WTC11 (cell line): ENCODE data around the gene RIBC2. TPM values are rescaled to one million over a fixed set of nuclear protein-coding genes. Genes with fewer than 3 reads are reported as not detected.
"Not testable (repeated sequence)": the region's sequence is repeated elsewhere in the genome, so short reads cannot be mapped to it uniquely, and the experiment has no call there.

Source experiments
- ATAC-seq: fragments of 200-7000 bp; cut with Tn5 transposase; 2 replicates; pipeline ENCODE4 v1.10.0; 2021; ENCODE audit warnings: mild to moderate bottlenecking, moderate library complexity
- CTCF ChIA-PET: fragments of 300-600 bp; sonication (Branson Sonifier 250); formaldehyde crosslinking; loops from one replicate; lab custom pipeline; 2021; ENCODE audit warnings: antibody characterized with exemption; lab: Charles Lee
- POLR2A ChIA-PET: fragments of 350-600 bp; sonication (Branson Sonifier 250); formaldehyde crosslinking; loops from one replicate; lab custom pipeline; 2021; ENCODE audit warnings: antibody characterized with exemption; lab: Charles Lee
- DNase-seq: peaks from one replicate; pipeline ENCODE4 v3.0.0; 2021; ENCODE audit warnings: low spot score
- H3K27ac Mint-ChIP-seq: 2 replicates; pipeline ENCODE4 v1.8.0; 2021; ENCODE audit warnings: mixed read lengths
- H3K27me3 Mint-ChIP-seq: 2 replicates; pipeline ENCODE4 v1.8.0; 2021; ENCODE audit warnings: low read depth, mild to moderate bottlenecking, moderate library complexity, mixed read lengths
- H3K36me3 Mint-ChIP-seq: 2 replicates; pipeline ENCODE4 v1.8.0; 2021; ENCODE audit warnings: mixed read lengths
- H3K4me1 Mint-ChIP-seq: 2 replicates; pipeline ENCODE4 v1.8.0; 2022; ENCODE audit warnings: mixed read lengths
- H3K4me3 Mint-ChIP-seq: 2 replicates; pipeline ENCODE4 v1.8.0; 2021; ENCODE audit warnings: mild to moderate bottlenecking, moderate library complexity, mixed read lengths
- H3K9me3 Mint-ChIP-seq: 2 replicates; pipeline ENCODE4 v1.8.0; 2021; ENCODE audit warnings: mixed read lengths
- EMX1 ChIP-seq: fragments of 250-450 bp; sonication (Bioruptor Pico); IDR thresholded peaks from 2 replicates; pipeline ENCODE4 v1.8.0; 2021; ENCODE audit warnings: mild to moderate bottlenecking
- FOXK1 ChIP-seq: sonication (generic); formaldehyde crosslinking; IDR thresholded peaks from 2 replicates; pipeline ENCODE4 v1.8.0; 2022; ENCODE audit warnings: mild to moderate bottlenecking, moderate library complexity, missing genetic modification reagents
- GABPB1 ChIP-seq: sonication (generic); formaldehyde crosslinking; IDR thresholded peaks from 2 replicates; pipeline ENCODE4 v1.8.1; 2023; ENCODE audit warnings: mild to moderate bottlenecking, missing genetic modification reagents
- HMGA2 ChIP-seq: fragments of 250-450 bp; sonication (Bioruptor Pico); IDR thresholded peaks from 2 replicates; pipeline ENCODE4 v1.4.0; 2021; ENCODE audit warnings: mild to moderate bottlenecking, moderate library complexity
- JUN ChIP-seq: sonication (generic); formaldehyde crosslinking; IDR thresholded peaks from 2 replicates; pipeline ENCODE4 v1.8.0; 2023; ENCODE audit warnings: mild to moderate bottlenecking, missing genetic modification reagents
- OVOL2 ChIP-seq: fragments of 250-450 bp; sonication (Bioruptor Pico); IDR thresholded peaks from 2 replicates; pipeline ENCODE4 v1.9.0; 2021; ENCODE audit warnings: mild to moderate bottlenecking, borderline replicate concordance
- SMAD3 ChIP-seq: sonication (generic); formaldehyde crosslinking; IDR thresholded peaks from 2 replicates; pipeline ENCODE4 v1.8.0; 2022; ENCODE audit warnings: missing genetic modification reagents, mild to moderate bottlenecking, borderline replicate concordance
- TEAD1 ChIP-seq: sonication (generic); formaldehyde crosslinking; IDR thresholded peaks from 2 replicates; pipeline ENCODE4 v1.8.0; 2022; ENCODE audit warnings: mild to moderate bottlenecking, missing genetic modification reagents
- ZNF219 ChIP-seq: sonication (generic); formaldehyde crosslinking; IDR thresholded peaks from 2 replicates; pipeline ENCODE4 v1.8.0; 2023; ENCODE audit warnings: missing genetic modification reagents, mild to moderate bottlenecking, borderline replicate concordance
- ZNF232 ChIP-seq: sonication (generic); formaldehyde crosslinking; IDR thresholded peaks from 2 replicates; pipeline ENCODE4 v1.8.0; 2022; ENCODE audit warnings: mild to moderate bottlenecking, missing genetic modification reagents
- ZNF396 ChIP-seq: fragments of 250-450 bp; sonication (Bioruptor Pico); IDR thresholded peaks from 2 replicates; pipeline ENCODE4 v1.8.0; 2021; ENCODE audit warnings: mild to moderate bottlenecking, moderate library complexity, borderline replicate concordance
- total RNA-seq: library from RNA; stranded (reverse); gene quantifications from 3 replicates; pipeline ENCODE4 v1.2.3, GENCODE V29; 2021
- TF ChIP-seq, protein P1 (sequence below): sonication (generic); formaldehyde crosslinking; IDR thresholded peaks from 2 replicates; pipeline ENCODE4 v1.8.0; 2023; ENCODE audit warnings: missing genetic modification reagents
- TF ChIP-seq, protein P2 (sequence below): sonication (generic); formaldehyde crosslinking; IDR thresholded peaks from 2 replicates; pipeline ENCODE4 v1.8.0; 2022; ENCODE audit warnings: mild to moderate bottlenecking, missing genetic modification reagents
- TF ChIP-seq, protein P3 (sequence below): sonication (generic); formaldehyde crosslinking; IDR thresholded peaks from 2 replicates; pipeline ENCODE4 v1.8.1; 2022; ENCODE audit warnings: low read depth, mild to moderate bottlenecking, moderate library complexity, missing genetic modification reagents, borderline replicate concordance
- TF ChIP-seq, protein P4 (sequence below): sonication (generic); formaldehyde crosslinking; IDR thresholded peaks from 2 replicates; pipeline ENCODE4 v1.8.1; 2022; ENCODE audit warnings: mild to moderate bottlenecking, missing genetic modification reagents, moderate library complexity, borderline replicate concordance
- TF ChIP-seq, protein P5 (sequence below): sonication (generic); formaldehyde crosslinking; IDR thresholded peaks from 2 replicates; pipeline ENCODE4 v1.8.1; 2022; ENCODE audit warnings: mild to moderate bottlenecking, moderate library complexity, missing genetic modification reagents
- TF ChIP-seq, protein P6 (sequence below): fragments of 250-450 bp; sonication (Bioruptor Pico); IDR thresholded peaks from 2 replicates; pipeline ENCODE4 v2.1.2; 2022; ENCODE audit warnings: mild to moderate bottlenecking, moderate library complexity

The RIBC2 gene
- total RNA-seq, 1 experiment from 2014 or later = 2.4 TPM

DNA sequence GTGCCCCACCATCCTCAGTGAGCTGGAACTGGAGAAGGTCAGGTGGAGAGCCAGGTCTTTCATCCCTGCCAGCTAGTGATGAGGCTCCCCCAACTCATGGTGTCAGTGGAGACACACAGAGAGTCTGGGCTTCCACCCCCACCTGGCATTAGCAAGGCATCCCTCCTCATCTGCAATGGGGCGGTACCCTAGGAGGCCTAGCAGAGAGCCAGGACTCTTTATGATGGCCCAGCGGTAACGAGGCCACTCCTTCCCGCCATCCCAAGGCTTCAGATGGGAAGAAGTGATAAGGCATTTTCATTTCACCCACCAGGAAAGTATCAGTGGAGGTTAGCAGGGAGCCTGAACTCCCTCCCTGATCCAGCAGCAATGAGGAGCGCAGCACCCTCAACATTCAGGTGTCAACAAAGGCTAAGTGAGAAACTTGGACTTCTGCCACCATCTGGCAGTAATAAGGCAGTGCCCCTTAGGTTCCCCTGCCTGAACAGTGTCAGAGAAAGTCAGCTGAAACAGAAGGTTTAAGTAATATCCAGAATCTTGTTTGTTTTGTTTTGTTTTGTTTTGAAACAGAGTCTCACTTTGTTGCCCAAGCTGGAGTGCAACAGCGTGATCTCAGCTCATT is 48.7 kb downstream of the RIBC2 start:
- ATAC-seq (peak; percentile 91), DNase-seq (peak; percentile 21)
- Mint-ChIP-seq H3K9me3 (peaks cover 19% of the 10 kb centered on the region), H3K27me3 (no peaks in the 10 kb centered on the region), H3K4me3 (no peak overlapping the region), H3K36me3 (peaks cover 17% of the 10 kb centered on the region), H3K4me1 (0 out of 2 replicates have a peak, but pooled peaks cover 2% of the 10 kb centered on the region), H3K27ac (no peak overlapping the region)
- CTCF ChIA-PET = interaction anchor here (0.5 to 1.9 kb wide), 26 partner anchors 8 to 479 kb away, joined by 3 to 14 read pairs (median 4); partner anchors contain the start of genes FAM118A and UPK3A
- TF ChIP-seq JUN = no peak
- 0 out of 2 replicates have a peak, but pooled peaks have one; percentile 43 for TF ChIP-seq FOXK1 (CRISPR knock-in tag)
- TF ChIP-seq, protein P1, sequence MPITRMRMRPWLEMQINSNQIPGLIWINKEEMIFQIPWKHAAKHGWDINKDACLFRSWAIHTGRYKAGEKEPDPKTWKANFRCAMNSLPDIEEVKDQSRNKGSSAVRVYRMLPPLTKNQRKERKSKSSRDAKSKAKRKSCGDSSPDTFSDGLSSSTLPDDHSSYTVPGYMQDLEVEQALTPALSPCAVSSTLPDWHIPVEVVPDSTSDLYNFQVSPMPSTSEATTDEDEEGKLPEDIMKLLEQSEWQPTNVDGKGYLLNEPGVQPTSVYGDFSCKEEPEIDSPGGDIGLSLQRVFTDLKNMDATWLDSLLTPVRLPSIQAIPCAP = no peak
- POLR2A ChIA-PET = interaction anchor here (1.0 kb wide), 1 partner anchor 48 kb away, joined by 3 read pairs; no protein-coding TSS in a partner anchor

DNA sequence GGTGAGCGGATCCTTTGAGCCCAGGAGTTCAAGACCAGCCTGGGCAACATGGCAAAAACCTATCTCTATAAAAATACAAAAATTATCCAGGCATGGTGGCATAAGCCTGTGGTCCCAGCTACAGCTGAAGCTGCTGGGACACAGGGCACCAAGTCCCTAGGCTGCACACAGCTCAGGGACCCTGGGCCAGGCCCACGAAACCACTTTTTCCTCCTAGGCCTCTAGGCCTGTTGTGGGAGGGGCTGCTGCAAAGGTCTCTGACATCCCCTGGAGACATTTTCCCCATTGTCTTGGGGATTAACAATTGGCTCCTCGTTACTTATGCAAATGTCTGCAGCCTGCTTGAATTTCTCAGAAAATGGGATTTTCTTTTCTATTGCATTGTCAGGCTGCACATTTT is 50.2 kb downstream of the RIBC2 start:
- Mint-ChIP-seq H3K36me3 (peaks cover 28% of the 10 kb centered on the region), H3K9me3 (peaks cover 30% of the 10 kb centered on the region)
- DNase-seq, H3K27ac Mint-ChIP-seq, H3K4me3 Mint-ChIP-seq, H3K27me3 Mint-ChIP-seq, H3K4me1 Mint-ChIP-seq, CTCF ChIA-PET, POLR2A ChIA-PET, ATAC-seq: not testable (repeated sequence)

DNA sequence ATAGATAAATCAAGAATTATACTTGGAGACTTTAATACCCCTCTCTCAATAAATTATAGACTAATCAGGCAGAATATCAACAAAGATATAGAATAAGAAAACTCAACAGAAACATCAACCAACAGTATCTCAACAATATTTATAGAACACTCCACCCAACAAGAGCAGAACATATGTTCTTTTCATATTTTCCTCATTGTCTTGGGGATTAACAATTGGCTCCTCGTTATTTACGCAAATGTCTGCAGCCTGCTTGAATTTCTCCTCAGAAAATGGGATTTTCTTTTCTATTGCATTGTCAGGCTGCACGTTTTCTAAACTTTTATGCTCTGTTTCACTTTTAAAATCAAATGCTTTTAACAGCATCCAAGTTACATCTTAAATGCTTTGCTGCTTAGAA is 52.1 kb downstream of the RIBC2 start:
- ChIA-PET POLR2A (no interaction called here), CTCF (interaction anchor here (0.6 kb wide), 1 partner anchor 378 kb away, joined by 3 read pairs; no protein-coding TSS in a partner anchor)
- H3K36me3 Mint-ChIP-seq = peaks cover 28% of the 10 kb centered on the region
- no peak overlapping the region for H3K4me3 Mint-ChIP-seq
- no peak overlapping the region for H3K27ac Mint-ChIP-seq
- peaks cover 5% of the 10 kb centered on the region; the same call in 1 of the 2 replicates for H3K27me3 Mint-ChIP-seq
- H3K4me1 Mint-ChIP-seq = peaks cover 27% of the 10 kb centered on the region
- DNase-seq (no peak), ATAC-seq (no peak)
- no peak for TF ChIP-seq ZNF396 (CRISPR knock-in tag)
- TF ChIP-seq, protein P2, sequence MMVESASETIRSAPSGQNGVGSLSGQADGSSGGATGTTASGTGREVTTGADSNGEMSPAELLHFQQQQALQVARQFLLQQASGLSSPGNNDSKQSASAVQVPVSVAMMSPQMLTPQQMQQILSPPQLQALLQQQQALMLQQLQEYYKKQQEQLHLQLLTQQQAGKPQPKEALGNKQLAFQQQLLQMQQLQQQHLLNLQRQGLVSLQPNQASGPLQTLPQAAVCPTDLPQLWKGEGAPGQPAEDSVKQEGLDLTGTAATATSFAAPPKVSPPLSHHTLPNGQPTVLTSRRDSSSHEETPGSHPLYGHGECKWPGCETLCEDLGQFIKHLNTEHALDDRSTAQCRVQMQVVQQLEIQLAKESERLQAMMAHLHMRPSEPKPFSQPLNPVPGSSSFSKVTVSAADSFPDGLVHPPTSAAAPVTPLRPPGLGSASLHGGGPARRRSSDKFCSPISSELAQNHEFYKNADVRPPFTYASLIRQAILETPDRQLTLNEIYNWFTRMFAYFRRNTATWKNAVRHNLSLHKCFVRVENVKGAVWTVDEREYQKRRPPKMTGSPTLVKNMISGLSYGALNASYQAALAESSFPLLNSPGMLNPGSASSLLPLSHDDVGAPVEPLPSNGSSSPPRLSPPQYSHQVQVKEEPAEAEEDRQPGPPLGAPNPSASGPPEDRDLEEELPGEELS = no peak
- H3K9me3 Mint-ChIP-seq = peaks cover 30% of the 10 kb centered on the region

DNA sequence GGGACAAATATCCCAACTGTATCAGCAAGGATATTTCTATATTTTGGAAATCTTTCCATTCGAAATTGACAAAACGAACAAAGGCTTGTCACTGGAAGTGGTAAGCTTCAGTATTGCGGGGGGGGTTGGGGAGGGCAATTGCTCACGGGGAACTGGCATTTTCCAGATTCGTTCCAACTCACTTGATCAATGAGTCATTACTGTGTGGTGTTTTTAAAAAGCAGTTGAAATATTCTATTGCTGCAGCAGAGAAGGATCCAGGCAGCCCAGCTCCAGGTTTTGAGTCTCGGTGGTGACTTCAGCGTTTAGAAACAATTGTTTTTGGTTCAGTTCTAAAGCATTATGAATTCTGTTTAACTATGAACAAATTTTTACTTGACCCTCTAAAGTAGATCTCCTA is 55.4 kb downstream of the RIBC2 start:
- Mint-ChIP-seq H3K27me3 (peaks cover 5% of the 10 kb centered on the region; the same call in 1 of the 2 replicates), H3K4me3 (no peak overlapping the region), H3K4me1 (peaks cover 36% of the 10 kb centered on the region), H3K36me3 (peaks cover 23% of the 10 kb centered on the region), H3K27ac (no peak overlapping the region), H3K9me3 (peaks cover 25% of the 10 kb centered on the region)
- TF ChIP-seq, protein P3, sequence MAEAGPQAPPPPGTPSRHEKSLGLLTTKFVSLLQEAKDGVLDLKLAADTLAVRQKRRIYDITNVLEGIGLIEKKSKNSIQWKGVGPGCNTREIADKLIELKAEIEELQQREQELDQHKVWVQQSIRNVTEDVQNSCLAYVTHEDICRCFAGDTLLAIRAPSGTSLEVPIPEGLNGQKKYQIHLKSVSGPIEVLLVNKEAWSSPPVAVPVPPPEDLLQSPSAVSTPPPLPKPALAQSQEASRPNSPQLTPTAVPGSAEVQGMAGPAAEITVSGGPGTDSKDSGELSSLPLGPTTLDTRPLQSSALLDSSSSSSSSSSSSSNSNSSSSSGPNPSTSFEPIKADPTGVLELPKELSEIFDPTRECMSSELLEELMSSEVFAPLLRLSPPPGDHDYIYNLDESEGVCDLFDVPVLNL = no peak
- TF ChIP-seq, protein P4, sequence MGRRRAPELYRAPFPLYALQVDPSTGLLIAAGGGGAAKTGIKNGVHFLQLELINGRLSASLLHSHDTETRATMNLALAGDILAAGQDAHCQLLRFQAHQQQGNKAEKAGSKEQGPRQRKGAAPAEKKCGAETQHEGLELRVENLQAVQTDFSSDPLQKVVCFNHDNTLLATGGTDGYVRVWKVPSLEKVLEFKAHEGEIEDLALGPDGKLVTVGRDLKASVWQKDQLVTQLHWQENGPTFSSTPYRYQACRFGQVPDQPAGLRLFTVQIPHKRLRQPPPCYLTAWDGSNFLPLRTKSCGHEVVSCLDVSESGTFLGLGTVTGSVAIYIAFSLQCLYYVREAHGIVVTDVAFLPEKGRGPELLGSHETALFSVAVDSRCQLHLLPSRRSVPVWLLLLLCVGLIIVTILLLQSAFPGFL (CRISPR knock-in tag) = no peak
- TF ChIP-seq TEAD1 (CRISPR knock-in tag) = no peak
- TF ChIP-seq GABPB1 (CRISPR knock-in tag) = no peak
- TF ChIP-seq SMAD3 (CRISPR knock-in tag) = no peak
- TF ChIP-seq ZNF219 (CRISPR knock-in tag) = no peak
- TF ChIP-seq, protein P5, sequence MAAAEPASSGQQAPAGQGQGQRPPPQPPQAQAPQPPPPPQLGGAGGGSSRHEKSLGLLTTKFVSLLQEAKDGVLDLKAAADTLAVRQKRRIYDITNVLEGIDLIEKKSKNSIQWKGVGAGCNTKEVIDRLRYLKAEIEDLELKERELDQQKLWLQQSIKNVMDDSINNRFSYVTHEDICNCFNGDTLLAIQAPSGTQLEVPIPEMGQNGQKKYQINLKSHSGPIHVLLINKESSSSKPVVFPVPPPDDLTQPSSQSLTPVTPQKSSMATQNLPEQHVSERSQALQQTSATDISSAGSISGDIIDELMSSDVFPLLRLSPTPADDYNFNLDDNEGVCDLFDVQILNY (CRISPR knock-in tag) = no peak
- TF ChIP-seq EMX1 (CRISPR knock-in tag) = no peak
- TF ChIP-seq ZNF232 (CRISPR knock-in tag) = no peak
- no peak for TF ChIP-seq OVOL2 (CRISPR knock-in tag)
- TF ChIP-seq FOXK1 (CRISPR knock-in tag) = no peak
- TF ChIP-seq HMGA2 (CRISPR knock-in tag) = no peak
- TF ChIP-seq, protein P6, sequence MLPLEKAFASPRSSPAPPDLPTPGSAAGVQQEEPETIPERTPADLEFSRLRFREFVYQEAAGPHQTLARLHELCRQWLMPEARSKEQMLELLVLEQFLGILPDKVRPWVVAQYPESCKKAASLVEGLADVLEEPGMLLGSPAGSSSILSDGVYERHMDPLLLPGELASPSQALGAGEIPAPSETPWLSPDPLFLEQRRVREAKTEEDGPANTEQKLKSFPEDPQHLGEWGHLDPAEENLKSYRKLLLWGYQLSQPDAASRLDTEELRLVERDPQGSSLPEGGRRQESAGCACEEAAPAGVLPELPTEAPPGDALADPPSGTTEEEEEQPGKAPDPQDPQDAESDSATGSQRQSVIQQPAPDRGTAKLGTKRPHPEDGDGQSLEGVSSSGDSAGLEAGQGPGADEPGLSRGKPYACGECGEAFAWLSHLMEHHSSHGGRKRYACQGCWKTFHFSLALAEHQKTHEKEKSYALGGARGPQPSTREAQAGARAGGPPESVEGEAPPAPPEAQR (CRISPR knock-in tag) = no peak
- ChIA-PET POLR2A (no interaction called here), CTCF (interaction anchor here (0.6 kb wide), 1 partner anchor 106 kb away, joined by 3 read pairs; no protein-coding TSS in a partner anchor)
- DNase-seq = no peak
- no peak for ATAC-seq
